Bronchial epithelial cell (primary cell): ENCODE data around the gene COX8C. TPM values are rescaled to one million over a fixed set of nuclear protein-coding genes. Genes with fewer than 3 reads are reported as not detected.

Source experiments
- DNase-seq: peaks from one replicate; pipeline ENCODE4 v3.0.0-alpha.2; 2010; ENCODE audit warnings: low read depth
- FAIRE-seq: peaks from 2 replicates; lab custom pipeline; 2011; peaks lifted over from hg19 to GRCh38; lab: Jason Lieb, UNC
- H3K27me3 ChIP-seq: 2 replicates; pipeline ENCODE4 v1.5.1; 2011; ENCODE audit warnings: low read length; ENCODE audit not compliant: control insufficient read depth, insufficient read depth
- H3K36me3 ChIP-seq: 2 replicates; pipeline ENCODE4 v1.5.1; 2011; ENCODE audit warnings: low read length; ENCODE audit not compliant: control insufficient read depth, insufficient read depth
- H3K4me3 ChIP-seq: 2 replicates; pipeline ENCODE4 v1.5.1; 2011; ENCODE audit warnings: mild to moderate bottlenecking, low read depth, low read length, control low read depth
- CTCF ChIP-seq: IDR thresholded peaks from 2 replicates; pipeline ENCODE4 v1.5.1; 2011; ENCODE audit warnings: mild to moderate bottlenecking, moderate library complexity, low read length, control low read depth, inconsistent platforms; ENCODE audit not compliant: insufficient read depth, severe bottlenecking
- total RNA-seq: library from RNA; depleted of rRNA; stranded (reverse); fragments of >200 nt; gene quantifications from 2 replicates; pipeline ENCODE4 v1.2.1, GENCODE V29; 2014

The COX8C gene
- total RNA-seq, 1 donor from 2014 or later, result not detected

GRCh38 chr14:93309427-93309966 lies 37.5 kb upstream of the COX8C start:
- Histone ChIP-seq H3K27me3 (no peaks in the 10 kb centered on the region), H3K36me3 (no peaks in the 10 kb centered on the region), H3K4me3 (no peak overlapping the region)
- TF ChIP-seq CTCF, result no peak
- no peak for DNase-seq
- FAIRE-seq, result no peak

- DNase-seq (no peak), FAIRE-seq (no peak)
- no peak overlapping the region for H3K4me3 ChIP-seq
- H3K27me3 ChIP-seq, result no peaks in the 10 kb centered on the region
- H3K36me3 ChIP-seq, result no peaks in the 10 kb centered on the region
- no peak for TF ChIP-seq CTCF
Measured at GRCh38 chr14:93311082-93311481, 35.9 kb upstream of the COX8C start.

- DNase-seq (no peak), FAIRE-seq (no peak)
- no peaks in the 10 kb centered on the region for H3K36me3 ChIP-seq
- no peaks in the 10 kb centered on the region for H3K27me3 ChIP-seq
- no peak overlapping the region for H3K4me3 ChIP-seq
- no peak for TF ChIP-seq CTCF
Measured at GRCh38 chr14:93315575-93315974, 31.4 kb upstream of the COX8C start.

GRCh38 chr14:93316716-93317115 lies 30.3 kb upstream of the COX8C start:
- Histone ChIP-seq H3K27me3 (no peaks in the 10 kb centered on the region), H3K36me3 (no peaks in the 10 kb centered on the region), H3K4me3 (no peak overlapping the region)
- FAIRE-seq (no peak), DNase-seq (no peak)
- no peak for TF ChIP-seq CTCF

GRCh38 chr14:93317210-93317874 lies 29.6 kb upstream of the COX8C start:
- H3K4me3 ChIP-seq, result no peak overlapping the region
- TF ChIP-seq CTCF, result no peak
- no peak for DNase-seq

More at GRCh38 chr14:93317210-93317874, 29.6 kb upstream of the COX8C start:
- no peak for FAIRE-seq
- no peaks in the 10 kb centered on the region for H3K27me3 ChIP-seq
- H3K36me3 ChIP-seq, result no peaks in the 10 kb centered on the region
